H1 (cell line): Measurements from ENCODE around the gene HEATR5A. TPM values are rescaled to one million over a fixed set of nuclear protein-coding genes. Genes with fewer than 3 reads are reported as not detected.

Experiments used
- GABPA ChIP-seq: IDR thresholded peaks from 2 replicates; pipeline ENCODE4 v1.6.1; 2011; ENCODE audit warnings: mild to moderate bottlenecking, low read length, moderate library complexity, borderline replicate concordance; ENCODE audit not compliant: insufficient read depth
- SAP30 ChIP-seq: fragments of 300-600 bp; sonication (generic); IDR thresholded peaks from 2 replicates; pipeline ENCODE4 v1.7.1; 2012; ENCODE audit warnings: low read length, moderate library complexity, mild to moderate bottlenecking, inconsistent platforms; ENCODE audit not compliant: insufficient read depth, insufficient replicate concordance
- ZNF274 ChIP-seq: IDR thresholded peaks from 2 replicates; pipeline ENCODE4 v1.7.0; 2012; ENCODE audit warnings: low read length, borderline replicate concordance; ENCODE audit errors: extremely low read depth
- polyA plus RNA-seq, 7 experiments: library from polyadenylated mRNA; depleted of rRNA in 3 of 7; stranded (reverse) in 5 of 7; unstranded in 2 of 7; fragments of >200 nt in 5 of 7; fragments of 200-250 nt in 2 of 7; gene quantifications; 1 replicate in 5 of 7; 2 replicates in 1 of 7; 4 replicates in 1 of 7; pipeline versions ENCODE4 v1.2.1 to v1.2.3, GENCODE V29; 2011 to 2013; ENCODE audit warnings: missing spikeins in 2 of 7, mixed read lengths in 2 of 7
- total RNA-seq: library from RNA; stranded (reverse); fragmentation: NEBNext Ultra II Directional; extraction: Animal tissue kit (Norgen Biotek cat#: 25700); gene quantifications from 2 replicates; pipeline ENCODE4 v1.2.1, GENCODE V29; 2021
- TF ChIP-seq, protein P1 (sequence below): fragments of 300-600 bp; sonication (generic); IDR thresholded peaks from 2 replicates; pipeline ENCODE4 v1.7.1; 2012; ENCODE audit warnings: low read length, moderate library complexity, mild to moderate bottlenecking, inconsistent platforms; ENCODE audit not compliant: insufficient replicate concordance

HEATR5A gene
- total and polyA plus RNA-seq, 2 of the 8 experiments (the other 6 are each of a cell fraction or from before 2014, with no cell fraction given), result 9.0 to 36.2 TPM

DNA sequence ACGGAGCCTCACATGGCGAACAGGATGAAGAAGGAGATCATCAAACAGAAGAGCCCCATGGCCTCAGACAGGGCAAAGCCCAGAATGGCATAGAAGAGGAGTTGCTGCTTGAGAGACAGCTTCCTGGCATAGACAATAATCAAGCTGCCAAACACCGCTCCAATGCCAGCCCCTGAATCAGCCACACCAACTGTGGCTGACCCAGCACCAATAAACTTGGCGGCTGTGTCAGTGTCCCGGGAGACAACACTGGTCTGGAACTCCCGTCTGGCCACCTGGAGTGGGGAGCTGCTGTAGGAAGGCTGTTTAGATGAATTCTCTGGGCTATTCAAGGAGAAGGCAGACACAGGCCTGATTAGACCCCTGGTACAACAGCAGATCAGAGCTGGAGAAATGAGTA lies 100.1 kb downstream of the HEATR5A start (continued):
- TF ChIP-seq, protein P1, sequence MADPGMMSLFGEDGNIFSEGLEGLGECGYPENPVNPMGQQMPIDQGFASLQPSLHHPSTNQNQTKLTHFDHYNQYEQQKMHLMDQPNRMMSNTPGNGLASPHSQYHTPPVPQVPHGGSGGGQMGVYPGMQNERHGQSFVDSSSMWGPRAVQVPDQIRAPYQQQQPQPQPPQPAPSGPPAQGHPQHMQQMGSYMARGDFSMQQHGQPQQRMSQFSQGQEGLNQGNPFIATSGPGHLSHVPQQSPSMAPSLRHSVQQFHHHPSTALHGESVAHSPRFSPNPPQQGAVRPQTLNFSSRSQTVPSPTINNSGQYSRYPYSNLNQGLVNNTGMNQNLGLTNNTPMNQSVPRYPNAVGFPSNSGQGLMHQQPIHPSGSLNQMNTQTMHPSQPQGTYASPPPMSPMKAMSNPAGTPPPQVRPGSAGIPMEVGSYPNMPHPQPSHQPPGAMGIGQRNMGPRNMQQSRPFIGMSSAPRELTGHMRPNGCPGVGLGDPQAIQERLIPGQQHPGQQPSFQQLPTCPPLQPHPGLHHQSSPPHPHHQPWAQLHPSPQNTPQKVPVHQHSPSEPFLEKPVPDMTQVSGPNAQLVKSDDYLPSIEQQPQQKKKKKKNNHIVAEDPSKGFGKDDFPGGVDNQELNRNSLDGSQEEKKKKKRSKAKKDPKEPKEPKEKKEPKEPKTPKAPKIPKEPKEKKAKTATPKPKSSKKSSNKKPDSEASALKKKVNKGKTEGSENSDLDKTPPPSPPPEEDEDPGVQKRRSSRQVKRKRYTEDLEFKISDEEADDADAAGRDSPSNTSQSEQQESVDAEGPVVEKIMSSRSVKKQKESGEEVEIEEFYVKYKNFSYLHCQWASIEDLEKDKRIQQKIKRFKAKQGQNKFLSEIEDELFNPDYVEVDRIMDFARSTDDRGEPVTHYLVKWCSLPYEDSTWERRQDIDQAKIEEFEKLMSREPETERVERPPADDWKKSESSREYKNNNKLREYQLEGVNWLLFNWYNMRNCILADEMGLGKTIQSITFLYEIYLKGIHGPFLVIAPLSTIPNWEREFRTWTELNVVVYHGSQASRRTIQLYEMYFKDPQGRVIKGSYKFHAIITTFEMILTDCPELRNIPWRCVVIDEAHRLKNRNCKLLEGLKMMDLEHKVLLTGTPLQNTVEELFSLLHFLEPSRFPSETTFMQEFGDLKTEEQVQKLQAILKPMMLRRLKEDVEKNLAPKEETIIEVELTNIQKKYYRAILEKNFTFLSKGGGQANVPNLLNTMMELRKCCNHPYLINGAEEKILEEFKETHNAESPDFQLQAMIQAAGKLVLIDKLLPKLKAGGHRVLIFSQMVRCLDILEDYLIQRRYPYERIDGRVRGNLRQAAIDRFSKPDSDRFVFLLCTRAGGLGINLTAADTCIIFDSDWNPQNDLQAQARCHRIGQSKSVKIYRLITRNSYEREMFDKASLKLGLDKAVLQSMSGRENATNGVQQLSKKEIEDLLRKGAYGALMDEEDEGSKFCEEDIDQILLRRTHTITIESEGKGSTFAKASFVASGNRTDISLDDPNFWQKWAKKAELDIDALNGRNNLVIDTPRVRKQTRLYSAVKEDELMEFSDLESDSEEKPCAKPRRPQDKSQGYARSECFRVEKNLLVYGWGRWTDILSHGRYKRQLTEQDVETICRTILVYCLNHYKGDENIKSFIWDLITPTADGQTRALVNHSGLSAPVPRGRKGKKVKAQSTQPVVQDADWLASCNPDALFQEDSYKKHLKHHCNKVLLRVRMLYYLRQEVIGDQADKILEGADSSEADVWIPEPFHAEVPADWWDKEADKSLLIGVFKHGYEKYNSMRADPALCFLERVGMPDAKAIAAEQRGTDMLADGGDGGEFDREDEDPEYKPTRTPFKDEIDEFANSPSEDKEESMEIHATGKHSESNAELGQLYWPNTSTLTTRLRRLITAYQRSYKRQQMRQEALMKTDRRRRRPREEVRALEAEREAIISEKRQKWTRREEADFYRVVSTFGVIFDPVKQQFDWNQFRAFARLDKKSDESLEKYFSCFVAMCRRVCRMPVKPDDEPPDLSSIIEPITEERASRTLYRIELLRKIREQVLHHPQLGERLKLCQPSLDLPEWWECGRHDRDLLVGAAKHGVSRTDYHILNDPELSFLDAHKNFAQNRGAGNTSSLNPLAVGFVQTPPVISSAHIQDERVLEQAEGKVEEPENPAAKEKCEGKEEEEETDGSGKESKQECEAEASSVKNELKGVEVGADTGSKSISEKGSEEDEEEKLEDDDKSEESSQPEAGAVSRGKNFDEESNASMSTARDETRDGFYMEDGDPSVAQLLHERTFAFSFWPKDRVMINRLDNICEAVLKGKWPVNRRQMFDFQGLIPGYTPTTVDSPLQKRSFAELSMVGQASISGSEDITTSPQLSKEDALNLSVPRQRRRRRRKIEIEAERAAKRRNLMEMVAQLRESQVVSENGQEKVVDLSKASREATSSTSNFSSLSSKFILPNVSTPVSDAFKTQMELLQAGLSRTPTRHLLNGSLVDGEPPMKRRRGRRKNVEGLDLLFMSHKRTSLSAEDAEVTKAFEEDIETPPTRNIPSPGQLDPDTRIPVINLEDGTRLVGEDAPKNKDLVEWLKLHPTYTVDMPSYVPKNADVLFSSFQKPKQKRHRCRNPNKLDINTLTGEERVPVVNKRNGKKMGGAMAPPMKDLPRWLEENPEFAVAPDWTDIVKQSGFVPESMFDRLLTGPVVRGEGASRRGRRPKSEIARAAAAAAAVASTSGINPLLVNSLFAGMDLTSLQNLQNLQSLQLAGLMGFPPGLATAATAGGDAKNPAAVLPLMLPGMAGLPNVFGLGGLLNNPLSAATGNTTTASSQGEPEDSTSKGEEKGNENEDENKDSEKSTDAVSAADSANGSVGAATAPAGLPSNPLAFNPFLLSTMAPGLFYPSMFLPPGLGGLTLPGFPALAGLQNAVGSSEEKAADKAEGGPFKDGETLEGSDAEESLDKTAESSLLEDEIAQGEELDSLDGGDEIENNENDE, result no peak
- TF ChIP-seq ZNF274 (no peak), SAP30 (no peak), GABPA (no peak)
